HG02759 (cell line): Measurements from ENCODE around the gene BRWD1.
"Not testable (repeated sequence)": the region's sequence is repeated elsewhere in the genome, so short reads cannot be mapped to it uniquely, and the experiment has no call there.

Experiments
- ATAC-seq: cut with Tn5 transposase; IDR thresholded peaks from one replicate; pipeline ENCODE4 v1.9.1; 2021; ENCODE audit warnings: mild to moderate bottlenecking, moderate library complexity; ENCODE audit not compliant: unreplicated experiment

The BRWD1 gene

GRCh38 chr21:39176271-39176709, 137.1 kb downstream of the BRWD1 start:
- no peak for ATAC-seq

- no peak for ATAC-seq
Observed at GRCh38 chr21:39175665-39176064, 137.8 kb downstream of the BRWD1 start.

- no peak for ATAC-seq
Observed at GRCh38 chr21:39175154-39175553, 138.3 kb downstream of the BRWD1 start.

GRCh38 chr21:39173716-39174680, 139.4 kb downstream of the BRWD1 start:
- ATAC-seq = no peak

GRCh38 chr21:39169906-39170305, 143.5 kb downstream of the BRWD1 start:
- no peak for ATAC-seq

GRCh38 chr21:39168800-39169199, 144.6 kb downstream of the BRWD1 start:
- no peak for ATAC-seq

GRCh38 chr21:39164523-39164922, 148.9 kb downstream of the BRWD1 start:
- ATAC-seq = no peak

- no peak for ATAC-seq
Observed at GRCh38 chr21:39161064-39161463, 152.4 kb downstream of the BRWD1 start.

- ATAC-seq = no peak
Observed at GRCh38 chr21:39159342-39160063, 153.9 kb downstream of the BRWD1 start.

GRCh38 chr21:39157241-39157640, 156.2 kb downstream of the BRWD1 start:
- not testable (repeated sequence) for ATAC-seq

- ATAC-seq = no peak
Observed at GRCh38 chr21:39156024-39156423, 157.4 kb downstream of the BRWD1 start.

- no peak for ATAC-seq
Observed at GRCh38 chr21:39155578-39155977, 157.9 kb downstream of the BRWD1 start.

GRCh38 chr21:39153842-39154241, 159.6 kb downstream of the BRWD1 start:
- no peak for ATAC-seq

GRCh38 chr21:39153373-39153772, 160.1 kb downstream of the BRWD1 start:
- ATAC-seq = no peak

GRCh38 chr21:39152271-39152670, 161.2 kb downstream of the BRWD1 start:
- ATAC-seq = no peak

- ATAC-seq = no peak
Observed at GRCh38 chr21:39150877-39151276, 162.6 kb downstream of the BRWD1 start.

- ATAC-seq = no peak
Observed at GRCh38 chr21:39150316-39150715, 163.1 kb downstream of the BRWD1 start.

GRCh38 chr21:39149882-39150281, 163.6 kb downstream of the BRWD1 start:
- ATAC-seq = no peak

GRCh38 chr21:39148975-39149374, 164.5 kb downstream of the BRWD1 start:
- no peak for ATAC-seq

GRCh38 chr21:39144191-39144590, 169.2 kb downstream of the BRWD1 start:
- no peak for ATAC-seq

GRCh38 chr21:39142972-39143371, 170.5 kb downstream of the BRWD1 start:
- ATAC-seq = no peak

- no peak for ATAC-seq
Observed at GRCh38 chr21:39141502-39141901, 171.9 kb downstream of the BRWD1 start.
